Measurements from ENCODE around the gene TSC1. TPM values are rescaled to one million over a fixed set of nuclear protein-coding genes. Genes with fewer than 3 reads are reported as not detected.

Gene TSC1
- total RNA-seq, 1 experiment from 2014 or later, result 19.3 TPM

DNA sequence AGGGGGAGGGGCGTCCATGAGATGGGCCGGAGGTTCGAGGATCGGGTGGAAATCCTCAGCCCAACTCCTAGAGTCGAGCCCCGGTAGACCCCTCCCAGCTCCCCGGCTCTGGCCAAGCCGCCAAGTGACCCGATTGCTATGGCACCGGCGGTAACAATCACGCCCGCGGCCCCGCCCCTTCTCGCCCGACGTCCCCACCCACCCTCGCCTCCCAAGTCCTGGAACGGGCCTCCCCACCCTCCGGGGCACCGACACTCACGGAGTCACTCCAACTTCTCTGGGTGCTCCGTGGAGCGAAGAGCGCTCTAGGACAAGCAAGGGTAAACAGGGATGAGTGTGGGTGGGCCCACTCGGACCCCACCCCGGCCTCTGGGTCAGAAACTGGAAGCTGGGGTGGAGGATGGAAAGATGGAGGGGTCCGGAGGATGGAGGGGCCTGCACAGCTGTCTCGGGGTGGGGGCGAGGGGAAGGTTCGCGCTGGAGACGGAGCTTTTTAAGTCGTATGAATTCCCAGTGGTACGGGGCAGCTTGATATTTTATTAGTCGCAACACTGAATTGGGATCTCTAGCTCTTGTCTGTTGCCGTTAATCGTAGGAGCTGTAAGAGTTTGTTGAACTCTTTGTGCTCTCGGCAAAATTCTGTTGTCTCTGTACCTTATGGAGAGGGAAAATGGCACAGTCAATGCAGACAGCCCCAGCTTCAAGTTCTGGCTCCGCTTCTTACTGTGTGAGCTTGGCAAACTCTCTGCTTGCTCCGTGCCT is 65.5 kb downstream of the TSC1 start, which contains the start of gene SPACA9:
Gene SPACA9 (plus strand): TSS at position 204 of the 762 bp plus-strand sequence. CDS start 5,050 bp downstream, outside the sequence.
- Histone ChIP-seq H2AFZ (ENCODE audit: low read length) (peak within 1 kb of the TSS; percentile 97), H4K20me1 (ENCODE audit: low read length) (no peaks in the 10 kb centered on the region), H3F3A (ENCODE audit: low read length, unreplicated experiment) (no peaks in the 10 kb centered on the region), H3K27me3 (ENCODE audit: low read length) (no peaks in the 10 kb centered on the region), H3K4me2 (ENCODE audit: low read length) (peak within 1 kb of the TSS; percentile 98), H3K4me3 (ENCODE audit: low read length) (peak within 1 kb of the TSS; percentile 96), H3K36me3 (ENCODE audit: low read depth, low read length) (no peaks in the 10 kb centered on the region), H3K27ac (ENCODE audit: low read length) (peak within 1 kb of the TSS; percentile 28; the same call in 1 of the 2 replicates), H3K79me2 (ENCODE audit: low read length) (no peaks in the 10 kb centered on the region), H3K4me1 (ENCODE audit: insufficient read depth, low read length) (peaks cover 4% of the 10 kb centered on the region; the same call in 1 of the 2 replicates), H3K9me3 (ENCODE audit: low read length) (no peaks in the 10 kb centered on the region), H3K9me2 (replicated peaks; ENCODE audit: low read length) (no peaks in the 10 kb centered on the region), H3K9ac (ENCODE audit: low read length) (peak within 1 kb of the TSS; percentile 95)
- TSS peak; percentile 69 for BruUV-seq (replicated peaks)
- DNase-seq (peak; percentile 40), ATAC-seq (peak; percentile 71)
- intact Hi-C loops (cut with micrococcal nuclease), result no loop called here
- TF ChIP-seq, protein P1, sequence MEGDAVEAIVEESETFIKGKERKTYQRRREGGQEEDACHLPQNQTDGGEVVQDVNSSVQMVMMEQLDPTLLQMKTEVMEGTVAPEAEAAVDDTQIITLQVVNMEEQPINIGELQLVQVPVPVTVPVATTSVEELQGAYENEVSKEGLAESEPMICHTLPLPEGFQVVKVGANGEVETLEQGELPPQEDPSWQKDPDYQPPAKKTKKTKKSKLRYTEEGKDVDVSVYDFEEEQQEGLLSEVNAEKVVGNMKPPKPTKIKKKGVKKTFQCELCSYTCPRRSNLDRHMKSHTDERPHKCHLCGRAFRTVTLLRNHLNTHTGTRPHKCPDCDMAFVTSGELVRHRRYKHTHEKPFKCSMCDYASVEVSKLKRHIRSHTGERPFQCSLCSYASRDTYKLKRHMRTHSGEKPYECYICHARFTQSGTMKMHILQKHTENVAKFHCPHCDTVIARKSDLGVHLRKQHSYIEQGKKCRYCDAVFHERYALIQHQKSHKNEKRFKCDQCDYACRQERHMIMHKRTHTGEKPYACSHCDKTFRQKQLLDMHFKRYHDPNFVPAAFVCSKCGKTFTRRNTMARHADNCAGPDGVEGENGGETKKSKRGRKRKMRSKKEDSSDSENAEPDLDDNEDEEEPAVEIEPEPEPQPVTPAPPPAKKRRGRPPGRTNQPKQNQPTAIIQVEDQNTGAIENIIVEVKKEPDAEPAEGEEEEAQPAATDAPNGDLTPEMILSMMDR (conservative IDR thresholded peaks at IDR 0.05; ENCODE audit: low read depth, low read length), result no peak
- TF ChIP-seq EZH2phosphoT487 (IDR thresholded peaks at IDR 0.05; ENCODE audit: borderline replicate concordance, low read length) (no peak), EZH2 (IDR thresholded peaks at IDR 0.05; ENCODE audit: low read length, unreplicated experiment) (no peak)
- POLR2A ChIA-PET (ENCODE audit: unreplicated experiment), result interaction anchor here (0.6 kb wide), 2 partner anchors 66 to 84 kb away, joined by 3 to 4 read pairs; no protein-coding TSS in a partner anchor
- CTCF ChIA-PET, result no interaction called here

DNA sequence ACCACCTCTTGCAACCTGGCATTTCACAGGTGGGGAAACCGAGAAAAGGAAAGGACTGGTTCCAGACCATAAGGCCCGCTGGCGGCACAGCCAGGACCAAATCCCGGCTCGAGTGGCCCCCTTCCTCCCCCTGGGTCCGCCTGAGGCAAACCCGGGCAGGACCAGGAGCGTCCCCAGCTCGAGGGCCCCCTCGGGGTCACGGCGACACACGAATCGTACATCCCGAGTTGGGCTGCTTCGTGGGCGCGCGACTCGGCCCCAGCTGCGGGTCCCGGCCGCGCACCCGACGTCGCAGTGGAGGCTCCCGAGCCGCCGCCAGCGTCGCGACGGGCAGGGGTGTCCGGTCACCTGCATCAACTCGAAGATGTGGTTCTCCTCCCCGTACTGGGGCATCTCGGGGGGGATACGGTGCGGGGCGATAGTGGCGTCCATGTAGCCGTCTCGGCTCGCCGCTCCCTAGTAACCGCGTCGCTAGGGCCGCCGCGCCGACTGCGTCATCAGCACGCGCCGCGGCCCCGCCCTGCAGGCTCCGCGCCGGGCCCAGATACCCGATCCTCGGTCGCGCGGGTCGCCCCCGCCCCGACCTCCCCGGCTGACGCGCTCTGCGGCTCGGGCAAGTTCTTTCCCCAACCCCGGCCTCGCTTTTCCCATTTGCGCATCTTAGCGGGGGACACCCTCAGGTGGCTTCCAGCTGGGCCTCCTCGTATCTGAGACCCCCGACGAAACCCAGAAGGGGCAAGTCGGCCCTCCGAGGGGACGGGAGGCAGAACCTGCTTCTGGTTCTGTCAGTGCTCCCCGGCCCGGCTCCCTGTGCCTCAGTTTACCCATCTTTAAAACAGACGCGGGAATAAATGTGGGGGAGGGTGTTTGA is 66.4 kb downstream of the TSC1 start, which contains the start of gene AK8:
Gene AK8 (minus strand): TSS at position 461 of the 871 bp plus-strand sequence. CDS start 29 bp downstream, at position 432.
- Histone ChIP-seq H3K79me2 (ENCODE audit: low read length) (no peaks in the 10 kb centered on the region), H3K36me3 (ENCODE audit: low read depth, low read length) (no peaks in the 10 kb centered on the region), H3K4me3 (ENCODE audit: low read length) (peak within 1 kb of the TSS; percentile 96), H3K9me2 (replicated peaks; ENCODE audit: low read length) (no peaks in the 10 kb centered on the region), H4K20me1 (ENCODE audit: low read length) (no peaks in the 10 kb centered on the region), H3K27ac (ENCODE audit: low read length) (peak within 1 kb of the TSS; percentile 28; the same call in 1 of the 2 replicates), H3K4me2 (ENCODE audit: low read length) (peak within 1 kb of the TSS; percentile 98), H2AFZ (ENCODE audit: low read length) (peak within 1 kb of the TSS; percentile 97), H3F3A (ENCODE audit: low read length, unreplicated experiment) (no peaks in the 10 kb centered on the region), H3K9me3 (ENCODE audit: low read length) (no peaks in the 10 kb centered on the region), H3K9ac (ENCODE audit: low read length) (peak within 1 kb of the TSS; percentile 95), H3K4me1 (ENCODE audit: insufficient read depth, low read length) (peaks cover 4% of the 10 kb centered on the region; the same call in 1 of the 2 replicates), H3K27me3 (ENCODE audit: low read length) (no peaks in the 10 kb centered on the region)
- no peak for TF ChIP-seq EZH2phosphoT487 (IDR thresholded peaks at IDR 0.05; ENCODE audit: borderline replicate concordance, low read length)
- TF ChIP-seq, protein P1 (conservative IDR thresholded peaks at IDR 0.05; ENCODE audit: low read depth, low read length), result no peak
- TF ChIP-seq EZH2 (IDR thresholded peaks at IDR 0.05; ENCODE audit: low read length, unreplicated experiment), result no peak
- ChIA-PET POLR2A (ENCODE audit: unreplicated experiment) (interaction anchor here (0.6 kb wide), 2 partner anchors 67 to 83 kb away, joined by 3 to 4 read pairs; no protein-coding TSS in a partner anchor), CTCF (no interaction called here)
- no TSS peak for BruUV-seq (replicated peaks)
- intact Hi-C loops (cut with micrococcal nuclease), result no loop called here
- DNase-seq (peak; percentile 72), ATAC-seq (peak; percentile 83)

Data from PC-3 (cell line).